Adipocyte (in vitro differentiated cells): ENCODE data around the gene SH3D21.

Experiments used
- DNase-seq: peaks from one replicate; pipeline ENCODE4 v3.0.0-alpha.2; 2015; ENCODE audit warnings: low read depth
- H3K27me3 ChIP-seq: replicated peaks from 2 replicates; pipeline ENCODE4 v1.7.0; 2013; ENCODE audit warnings: mild to moderate bottlenecking, low read length, moderate library complexity; ENCODE audit not compliant: control insufficient read depth, insufficient read depth
- H3K36me3 ChIP-seq: 2 replicates; pipeline ENCODE4 v1.7.0; 2013; ENCODE audit warnings: low read length, mild to moderate bottlenecking, moderate library complexity; ENCODE audit not compliant: control insufficient read depth, insufficient read depth, severe bottlenecking
- H3K4me1 ChIP-seq: 2 replicates; pipeline ENCODE4 v1.7.0; 2013; ENCODE audit warnings: mild to moderate bottlenecking, low read length, moderate library complexity; ENCODE audit not compliant: control insufficient read depth, insufficient read depth
- H3K4me3 ChIP-seq: 2 replicates; pipeline ENCODE4 v1.7.0; 2013; ENCODE audit warnings: mild to moderate bottlenecking, low read length, moderate library complexity
- H3K9ac ChIP-seq: 2 replicates; pipeline ENCODE4 v1.7.0; 2013; ENCODE audit warnings: mild to moderate bottlenecking, low read length, moderate library complexity
- H3K9me3 ChIP-seq: 2 replicates; pipeline ENCODE4 v1.7.0; 2013; ENCODE audit warnings: mild to moderate bottlenecking, low read length, moderate library complexity; ENCODE audit not compliant: control insufficient read depth

Gene SH3D21

GRCh38 chr1:36350659-36351226, 44.6 kb downstream of the SH3D21 start:
- Histone ChIP-seq H3K9me3 (no peaks in the 10 kb centered on the region), H3K36me3 (peaks cover 56% of the 10 kb centered on the region), H3K27me3 (no peaks in the 10 kb centered on the region), H3K4me1 (peaks cover 44% of the 10 kb centered on the region), H3K9ac (peak overlapping the region; percentile 75), H3K4me3 (peak overlapping the region; percentile 48)
- peak; percentile 89 for DNase-seq

GRCh38 chr1:36351227-36351977, 45.2 kb downstream of the SH3D21 start:
- no peaks in the 10 kb centered on the region for H3K9me3 ChIP-seq
- peak; percentile 85 for DNase-seq
- H3K27me3 ChIP-seq = no peaks in the 10 kb centered on the region
- H3K9ac ChIP-seq = peak overlapping the region; percentile 75
- H3K36me3 ChIP-seq = peaks cover 53% of the 10 kb centered on the region
- peak overlapping the region; percentile 48 for H3K4me3 ChIP-seq
- peaks cover 44% of the 10 kb centered on the region for H3K4me1 ChIP-seq

GRCh38 chr1:36352125-36352909, 46.1 kb downstream of the SH3D21 start:
- Histone ChIP-seq H3K36me3 (peaks cover 50% of the 10 kb centered on the region), H3K4me3 (no peak overlapping the region), H3K9ac (peak overlapping the region; percentile 75), H3K4me1 (peaks cover 44% of the 10 kb centered on the region), H3K9me3 (no peaks in the 10 kb centered on the region), H3K27me3 (no peaks in the 10 kb centered on the region)
- no peak for DNase-seq

GRCh38 chr1:36352910-36353878, 47.0 kb downstream of the SH3D21 start:
- peaks cover 51% of the 10 kb centered on the region for H3K36me3 ChIP-seq
- peak; percentile 54 for DNase-seq
- H3K4me1 ChIP-seq = peaks cover 44% of the 10 kb centered on the region

GRCh38 chr1:36354486-36354885, 48.3 kb downstream of the SH3D21 start:
- Histone ChIP-seq H3K4me1 (peaks cover 39% of the 10 kb centered on the region), H3K4me3 (no peak overlapping the region), H3K36me3 (peaks cover 51% of the 10 kb centered on the region), H3K27me3 (no peaks in the 10 kb centered on the region), H3K9me3 (no peaks in the 10 kb centered on the region), H3K9ac (no peak overlapping the region)
- no peak for DNase-seq

More at GRCh38 chr1:36352910-36353878, 47.0 kb downstream of the SH3D21 start:
- Histone ChIP-seq H3K9me3 (no peaks in the 10 kb centered on the region), H3K4me3 (no peak overlapping the region), H3K27me3 (no peaks in the 10 kb centered on the region), H3K9ac (no peak overlapping the region)

- H3K4me3 ChIP-seq = no peak overlapping the region
- peaks cover 31% of the 10 kb centered on the region for H3K4me1 ChIP-seq
- no peak overlapping the region for H3K9ac ChIP-seq
- peaks cover 53% of the 10 kb centered on the region for H3K36me3 ChIP-seq
- no peaks in the 10 kb centered on the region for H3K9me3 ChIP-seq
- H3K27me3 ChIP-seq = no peaks in the 10 kb centered on the region
- DNase-seq = no peak
These were observed 49.6 kb downstream of the SH3D21 start for GRCh38 chr1:36355811-36356210.

- H3K9ac ChIP-seq = no peak overlapping the region
- H3K4me3 ChIP-seq = no peak overlapping the region
- no peak for DNase-seq
- H3K9me3 ChIP-seq = no peaks in the 10 kb centered on the region
- H3K27me3 ChIP-seq = no peaks in the 10 kb centered on the region
- H3K4me1 ChIP-seq = peaks cover 5% of the 10 kb centered on the region
- peaks cover 67% of the 10 kb centered on the region for H3K36me3 ChIP-seq
These were observed 52.4 kb downstream of the SH3D21 start for GRCh38 chr1:36358514-36359084.

- peaks cover 59% of the 10 kb centered on the region for H3K36me3 ChIP-seq
- peaks cover 5% of the 10 kb centered on the region for H3K4me1 ChIP-seq
- H3K4me3 ChIP-seq = no peak overlapping the region
- no peak for DNase-seq
- no peaks in the 10 kb centered on the region for H3K9me3 ChIP-seq
- H3K9ac ChIP-seq = no peak overlapping the region
- no peaks in the 10 kb centered on the region for H3K27me3 ChIP-seq
These were observed 53.2 kb downstream of the SH3D21 start for GRCh38 chr1:36359383-36359782.

GRCh38 chr1:36359911-36360550, 53.9 kb downstream of the SH3D21 start:
- Histone ChIP-seq H3K36me3 (peaks cover 53% of the 10 kb centered on the region), H3K9ac (no peak overlapping the region), H3K4me3 (no peak overlapping the region), H3K4me1 (peaks cover 6% of the 10 kb centered on the region), H3K27me3 (no peaks in the 10 kb centered on the region), H3K9me3 (no peaks in the 10 kb centered on the region)
- no peak for DNase-seq

GRCh38 chr1:36365381-36365780, 59.2 kb downstream of the SH3D21 start:
- peaks cover 20% of the 10 kb centered on the region for H3K4me1 ChIP-seq
- H3K9ac ChIP-seq = no peak overlapping the region
- peak; percentile 75 for DNase-seq
- no peaks in the 10 kb centered on the region for H3K9me3 ChIP-seq
- peaks cover 37% of the 10 kb centered on the region for H3K36me3 ChIP-seq
- no peaks in the 10 kb centered on the region for H3K27me3 ChIP-seq
- H3K4me3 ChIP-seq = no peak overlapping the region
